NCI-H2196 (cell line): ENCODE data around the gene TMEM167B.
"Not testable (repeated sequence)": the region's sequence is repeated elsewhere in the genome, so short reads cannot be mapped to it uniquely, and the experiment has no call there.

ENCODE experiments used
- DNase-seq: peaks from one replicate; lab custom pipeline; 2025; ENCODE audit not compliant: unreplicated experiment; lab: John Stamatoyannopoulos, UW

TMEM167B gene

DNA sequence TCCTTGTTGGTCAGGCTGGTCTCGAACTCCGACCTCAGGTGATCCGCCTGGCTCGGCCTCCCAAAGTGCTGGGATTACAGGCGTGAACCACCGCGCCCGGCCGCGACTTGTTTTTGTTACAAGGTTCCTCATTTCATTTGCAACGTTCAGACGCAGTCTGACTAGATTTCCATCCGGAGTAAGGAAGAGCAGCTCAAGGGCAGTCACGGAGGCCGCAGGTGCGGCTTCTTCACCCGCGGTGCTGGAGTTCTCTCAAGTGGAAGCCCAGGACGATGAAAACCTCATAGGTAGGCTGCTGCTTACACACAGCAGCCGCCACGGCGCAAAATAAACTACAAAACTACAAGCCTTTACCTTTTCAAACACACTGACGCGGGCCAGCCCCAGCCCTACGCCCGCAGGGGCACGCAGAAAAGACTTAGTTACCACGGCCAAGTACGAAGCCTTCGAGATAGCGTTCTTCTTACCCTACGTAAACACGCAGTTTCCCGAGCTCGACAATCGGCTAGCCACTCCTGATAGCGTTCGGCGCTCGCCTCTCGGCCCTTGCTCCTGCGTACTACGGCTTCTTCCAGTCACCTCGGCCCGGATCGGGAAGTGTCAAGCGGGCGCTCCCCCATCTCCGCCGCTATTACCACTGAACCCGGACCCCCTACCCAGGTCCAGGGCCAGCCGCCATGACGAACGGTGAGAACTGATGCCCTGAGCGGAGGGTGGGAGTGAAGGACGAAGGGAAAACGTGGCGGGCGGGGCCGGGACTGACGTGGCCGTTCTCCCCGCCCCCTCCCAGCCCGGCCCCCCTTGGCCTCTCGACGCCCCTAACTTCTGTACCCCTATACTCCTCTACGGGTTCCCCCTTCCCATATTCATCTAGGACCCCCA is at the start of gene TMEM167B:
TSS of gene TMEM167B (plus strand) at position 569 of the 882 bp plus-strand sequence. CDS start at position 678, 109 bp downstream.
- DNase-seq: peak; percentile 91

DNA sequence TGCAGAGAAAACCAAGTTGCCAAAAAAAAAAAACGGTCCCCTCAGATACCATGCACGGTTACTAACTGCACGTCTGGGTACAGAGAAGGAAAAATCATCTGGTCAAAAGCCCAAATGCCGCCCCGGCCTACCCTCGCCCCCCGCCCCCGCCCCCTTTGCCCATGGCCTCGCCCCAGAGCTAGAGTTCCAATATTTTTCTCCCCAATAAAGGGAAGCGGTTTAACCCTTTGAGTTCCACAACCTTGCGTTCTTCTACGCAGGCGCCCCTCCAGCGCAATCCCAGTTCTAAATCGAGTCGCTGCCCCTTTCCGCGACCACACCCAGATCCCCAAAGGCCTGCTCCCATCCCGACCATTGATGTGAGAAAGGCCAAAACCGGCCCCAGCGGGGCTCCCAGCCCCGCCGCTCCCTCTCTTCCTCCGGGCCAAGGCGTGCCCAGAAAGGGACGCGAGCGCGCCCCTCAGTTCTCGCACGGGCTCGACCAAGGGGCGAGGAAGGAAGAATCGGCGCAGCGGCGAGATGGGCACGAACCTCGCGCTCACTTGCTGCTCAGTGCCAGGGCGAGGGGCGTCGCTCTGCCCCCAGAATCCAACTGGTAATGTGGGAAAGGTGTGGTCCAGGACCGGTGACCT is 49.5 kb upstream of the TMEM167B start:
- DNase-seq: no peak

DNA sequence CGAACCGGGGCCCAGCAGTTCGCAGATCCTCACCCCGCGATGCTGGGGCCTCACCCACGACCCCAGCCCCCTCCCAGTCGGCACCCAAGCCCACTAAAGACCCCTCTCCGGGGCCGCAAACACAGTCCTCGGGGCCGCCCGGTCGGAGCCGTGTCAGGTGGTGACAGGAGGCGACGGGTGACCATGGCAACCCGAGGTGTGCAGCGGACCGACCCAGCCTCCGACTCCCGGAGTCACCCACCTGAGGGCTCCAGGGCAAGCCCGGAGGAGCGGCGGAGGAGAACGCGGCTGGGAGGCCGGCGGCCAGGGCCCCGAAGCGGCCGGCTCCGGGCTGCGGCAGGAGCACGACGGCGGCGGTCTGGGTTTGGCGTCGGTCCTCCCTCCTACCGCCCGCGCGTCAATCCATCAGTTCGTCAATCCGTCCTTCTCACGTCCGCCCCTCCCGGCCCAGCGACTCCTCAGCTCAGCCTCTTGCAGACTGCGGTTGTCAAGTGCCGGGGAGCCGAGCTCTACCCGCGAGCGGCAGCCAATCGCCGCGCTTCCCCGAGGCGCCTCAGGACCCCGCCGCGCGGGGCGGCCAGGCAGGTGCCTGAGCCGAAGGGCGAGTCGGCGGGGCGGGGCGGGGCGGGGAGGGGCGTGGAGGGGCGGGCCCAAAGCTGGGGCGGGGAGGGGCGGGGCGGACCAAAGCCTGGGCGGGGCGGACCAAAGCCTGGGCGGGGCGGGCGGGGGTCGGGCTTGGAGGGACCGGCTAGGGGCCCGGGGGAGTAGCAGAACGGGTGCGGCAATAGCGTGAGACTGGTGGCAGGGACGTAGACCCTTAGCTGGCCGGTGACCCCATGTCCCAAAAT is 48.7 kb upstream of the TMEM167B start, which contains the start of gene WDR47:
TSS of gene WDR47 (minus strand) at position 482 of the 848 bp plus-strand sequence. CDS start 18,590 bp downstream, outside the sequence.
- DNase-seq: peak; percentile 96

DNA sequence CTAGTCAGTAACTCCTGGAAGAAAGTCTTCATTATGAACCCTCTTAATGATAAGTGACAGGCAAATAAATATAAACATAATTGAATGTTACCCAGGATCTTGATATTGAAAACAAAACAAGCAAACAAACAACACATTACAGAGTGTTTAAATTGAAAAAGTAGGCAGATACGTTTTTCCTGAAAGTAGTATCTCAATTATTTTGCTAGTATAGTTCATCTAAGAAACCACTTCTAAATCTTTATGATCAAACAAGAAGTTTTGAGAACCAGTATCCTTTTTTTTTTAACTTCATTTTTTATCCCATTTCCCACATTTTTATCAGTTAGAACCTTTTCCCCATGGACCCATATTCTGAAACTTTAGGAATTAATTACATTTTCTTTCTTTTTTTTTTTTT is 45.0 kb upstream of the TMEM167B start:
- DNase-seq: no peak

DNA sequence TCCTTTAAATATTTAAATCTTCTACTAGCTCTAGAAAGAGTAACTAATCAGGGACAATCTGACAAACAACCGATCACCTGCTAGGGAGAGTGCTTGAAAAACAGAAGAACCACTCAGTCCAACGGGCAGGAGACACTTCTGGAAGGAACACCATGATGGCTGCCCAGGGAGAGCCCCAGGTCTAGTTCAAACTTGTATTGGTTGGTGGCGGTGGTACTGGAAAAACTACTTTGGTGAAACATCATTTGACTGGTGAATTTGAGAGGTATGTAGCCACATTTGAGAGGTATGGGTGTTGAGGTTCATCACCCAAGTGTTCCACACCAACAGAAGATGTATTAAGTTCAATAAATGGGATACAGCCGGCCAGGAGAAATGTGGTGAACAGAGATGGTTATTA is 43.9 kb upstream of the TMEM167B start:
- DNase-seq: no peak

DNA sequence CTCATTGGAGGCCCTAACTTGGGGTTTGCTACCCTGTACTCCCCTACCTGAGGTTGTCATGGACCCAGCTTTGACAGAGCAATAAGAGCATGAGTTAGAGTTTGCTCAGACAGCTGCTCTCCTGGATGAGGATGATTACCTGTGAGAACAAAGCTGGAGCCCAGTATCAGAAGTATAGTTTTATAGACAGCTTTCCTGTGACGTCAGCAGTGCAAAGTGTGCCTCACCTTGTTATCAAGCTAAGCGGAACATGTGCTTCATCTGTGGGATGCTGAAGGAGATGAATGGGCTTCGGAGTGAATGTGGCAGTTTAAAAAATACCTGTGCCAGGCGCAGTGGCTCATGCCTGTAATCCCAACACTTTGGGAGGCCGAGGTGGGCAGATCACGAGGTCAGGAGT is 43.2 kb upstream of the TMEM167B start:
- no peak for DNase-seq

DNA sequence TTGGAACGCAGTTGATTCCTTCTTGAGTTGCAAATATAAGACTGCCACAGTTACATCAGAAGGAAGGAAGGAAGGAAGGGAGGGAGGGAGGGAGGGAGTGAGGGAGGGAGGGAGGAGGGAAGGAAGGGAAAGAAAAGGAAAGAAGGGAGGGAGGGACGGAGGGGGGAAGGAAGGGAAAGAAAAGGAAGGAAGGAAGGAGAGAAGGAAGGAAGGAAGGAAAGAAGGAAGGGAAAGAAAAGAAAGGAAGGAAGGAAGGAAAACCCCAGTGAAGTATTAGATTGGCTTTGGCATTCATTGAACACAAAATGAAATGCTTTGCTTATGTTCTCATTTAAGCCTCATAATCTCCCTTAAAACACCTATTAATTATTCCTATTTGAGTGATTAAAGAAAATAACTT is 42.2 kb upstream of the TMEM167B start:
- DNase-seq: no peak

DNA sequence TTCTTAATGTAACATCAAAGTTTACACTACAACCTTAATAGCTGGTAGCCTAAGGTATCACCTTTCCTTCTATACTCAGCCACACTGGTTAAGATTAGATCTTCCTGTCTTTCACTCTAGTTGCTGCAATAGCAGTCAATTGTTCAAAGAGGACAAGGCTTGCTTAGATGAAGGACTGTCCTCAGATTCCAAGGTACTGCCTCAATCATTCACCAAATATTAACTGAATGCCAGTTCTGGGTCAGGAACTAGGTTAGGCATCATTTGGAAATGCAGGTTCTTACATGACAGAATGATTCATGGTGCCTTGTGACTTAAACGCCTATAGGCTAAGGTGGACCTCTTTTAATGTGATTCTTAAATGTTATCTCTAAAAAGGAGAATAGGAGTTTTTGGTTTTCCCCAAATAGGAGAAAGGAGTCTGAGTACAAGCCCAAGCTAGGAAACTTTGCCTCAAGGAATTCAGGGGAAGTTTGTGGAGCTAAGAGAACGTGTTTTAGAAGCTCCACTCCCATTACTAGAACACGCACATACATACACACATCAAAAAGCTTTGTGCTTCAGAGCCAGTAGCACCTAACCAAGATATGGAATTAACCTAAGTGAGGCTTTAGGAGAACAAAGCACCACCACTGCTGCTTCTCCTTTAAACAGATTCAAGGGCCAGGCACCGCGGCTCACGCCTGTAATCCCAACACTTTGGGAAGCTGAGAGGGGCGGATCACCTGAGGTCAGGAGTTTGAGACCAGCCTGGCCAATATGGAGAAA is 40.2 kb upstream of the TMEM167B start:
- DNase-seq: no peak

DNA sequence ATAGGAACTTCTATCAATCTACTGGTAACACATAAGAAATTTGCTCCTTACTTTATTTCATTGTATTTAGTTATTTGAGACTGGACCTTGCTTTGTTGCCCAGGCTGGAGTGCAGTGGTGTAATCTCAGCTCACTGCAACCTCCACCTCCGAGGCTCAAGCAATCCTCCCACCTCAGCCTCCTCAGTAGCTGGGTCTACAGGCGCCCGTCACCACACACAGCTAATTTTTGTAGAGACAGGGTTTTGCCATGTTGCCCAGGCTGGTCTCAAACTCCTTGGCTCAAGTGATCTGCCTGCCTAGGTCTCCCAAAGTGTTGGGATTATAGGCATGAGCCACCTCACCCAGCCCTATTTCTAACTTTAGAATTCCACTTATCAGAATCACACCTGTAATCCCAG is 38.4 kb upstream of the TMEM167B start:
- not testable (repeated sequence) for DNase-seq

DNA sequence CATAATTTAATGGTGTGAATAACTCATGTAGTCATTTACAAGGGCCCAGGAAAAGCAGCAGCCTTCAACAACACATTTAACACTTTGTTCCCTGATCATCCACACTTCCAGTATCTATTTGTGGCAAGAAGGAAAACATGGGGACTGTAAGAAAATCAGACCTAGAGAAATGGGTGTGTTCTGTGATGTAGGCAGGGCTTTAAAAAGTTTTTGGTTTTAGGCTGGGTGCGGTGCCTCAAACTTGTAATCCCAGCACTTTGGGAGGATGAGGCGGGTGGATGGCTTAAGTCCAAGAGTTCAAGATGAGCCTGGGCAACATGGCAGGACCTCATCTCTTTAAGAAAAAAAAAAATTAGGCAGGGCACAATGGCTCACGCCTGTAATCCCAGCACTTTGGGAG is 34.5 kb upstream of the TMEM167B start:
- DNase-seq: no peak

DNA sequence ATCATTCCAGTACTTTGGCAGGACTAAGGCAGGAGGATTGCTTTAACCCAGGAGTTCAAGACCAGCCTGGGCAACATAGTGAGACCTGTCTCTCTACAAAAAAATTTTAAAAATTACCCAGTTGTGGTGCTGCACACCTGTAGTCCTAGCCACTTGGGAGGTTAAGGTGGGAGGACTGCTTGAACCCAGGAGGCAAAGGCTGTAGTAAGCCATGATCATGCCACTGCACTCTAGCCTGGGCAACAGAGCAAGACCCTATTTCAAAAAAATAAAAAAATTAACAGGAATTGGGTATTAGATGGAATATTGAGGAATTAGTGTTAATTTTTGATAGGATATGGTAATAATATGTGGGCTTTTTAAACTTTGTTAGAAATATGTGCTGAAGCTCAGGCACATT is 31.5 kb upstream of the TMEM167B start:
- DNase-seq: no peak

DNA sequence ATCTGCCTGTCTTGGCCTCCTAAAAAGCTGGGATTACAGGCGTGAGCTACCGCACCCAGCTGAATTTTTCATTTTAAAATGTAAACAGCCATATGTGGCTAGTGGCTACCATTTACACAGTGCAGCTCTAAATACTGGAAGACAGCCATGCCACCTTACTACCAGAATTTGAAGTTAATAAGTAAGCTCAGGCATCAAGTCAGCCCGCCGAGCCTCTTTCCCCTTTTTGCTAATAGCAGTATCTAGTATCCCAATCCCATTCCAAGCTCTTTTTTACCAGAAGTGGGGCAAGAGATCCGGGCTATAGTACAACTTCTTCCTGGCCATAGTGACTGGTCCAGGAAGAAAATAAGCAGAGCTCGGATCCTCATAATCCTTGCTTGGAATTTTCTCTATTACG is 29.9 kb upstream of the TMEM167B start:
- DNase-seq: no peak

DNA sequence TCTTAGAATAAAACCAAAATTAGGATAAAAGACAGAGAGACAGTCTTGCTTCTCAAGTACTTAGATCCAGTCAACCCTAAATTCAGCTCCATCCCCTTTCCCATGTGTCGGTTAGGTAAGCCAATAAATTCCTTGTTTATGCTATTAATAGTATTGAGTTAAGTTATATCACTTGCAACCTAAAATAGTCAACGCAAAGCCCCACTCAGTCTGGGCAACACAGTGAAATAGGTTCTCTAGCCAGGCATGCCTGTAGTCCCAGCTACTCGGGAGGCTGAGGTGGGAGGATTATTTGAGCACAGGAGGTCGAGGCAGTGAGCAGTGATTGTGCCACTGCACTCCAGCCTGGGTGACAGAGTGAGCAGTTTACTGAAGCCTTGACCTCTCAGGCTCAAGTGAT is 29.4 kb upstream of the TMEM167B start:
- DNase-seq: no peak

DNA sequence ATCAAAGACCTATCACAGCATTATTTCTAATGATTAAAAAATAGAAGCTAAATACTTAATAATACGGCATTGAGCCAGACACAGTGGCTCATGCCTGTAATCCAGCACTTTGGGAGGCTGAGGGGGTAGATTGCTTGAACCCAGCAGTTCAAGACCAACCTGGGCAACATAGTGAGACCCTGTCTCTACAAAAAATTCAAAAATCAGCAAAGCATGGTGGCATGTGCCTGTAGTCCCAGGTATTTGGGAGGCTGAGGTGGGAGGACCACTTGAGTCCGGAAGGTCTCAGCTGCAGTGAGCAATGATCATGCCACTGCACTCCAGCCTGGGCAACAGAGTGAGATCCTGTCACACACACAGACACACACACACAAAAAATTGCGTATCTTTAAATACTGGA is 25.4 kb upstream of the TMEM167B start:
- DNase-seq: no peak

DNA sequence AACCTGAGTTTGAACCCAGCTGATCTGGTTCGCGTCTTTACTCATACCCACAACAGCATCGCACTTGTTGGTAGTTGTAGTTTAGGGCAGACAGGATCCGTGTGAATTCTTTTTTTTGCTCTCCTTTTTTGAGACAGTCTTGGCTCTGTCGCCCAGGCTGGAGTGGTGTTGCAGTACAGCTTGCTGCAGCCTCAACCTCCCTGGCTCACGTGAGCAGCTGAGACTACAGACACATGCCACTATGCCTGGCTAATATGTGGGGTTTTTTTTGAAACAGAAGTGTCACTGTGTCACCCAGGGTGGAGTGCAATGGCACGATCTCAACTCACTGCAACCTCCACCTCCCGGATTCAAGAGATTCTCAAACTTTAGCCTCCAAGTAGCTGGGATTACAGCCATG is 22.7 kb upstream of the TMEM167B start:
- no peak for DNase-seq

DNA sequence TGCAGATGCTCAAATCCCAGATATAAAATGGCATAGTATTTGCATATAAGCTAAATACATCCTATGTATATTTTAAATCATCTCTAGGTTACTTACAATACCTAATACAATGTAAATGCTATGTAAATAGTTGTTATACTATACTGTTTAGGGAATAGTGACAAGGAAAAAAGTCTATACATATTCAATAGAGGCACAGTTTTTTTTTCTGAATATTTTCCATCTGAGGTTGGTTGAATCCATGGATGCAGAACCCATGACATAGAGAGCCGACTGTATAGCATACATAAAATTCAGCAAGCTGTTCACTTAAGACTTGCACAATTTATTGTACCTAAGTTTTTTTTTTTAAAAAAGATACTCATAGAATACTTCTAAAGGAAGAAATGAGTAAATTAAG is 21.3 kb upstream of the TMEM167B start:
- DNase-seq: no peak

DNA sequence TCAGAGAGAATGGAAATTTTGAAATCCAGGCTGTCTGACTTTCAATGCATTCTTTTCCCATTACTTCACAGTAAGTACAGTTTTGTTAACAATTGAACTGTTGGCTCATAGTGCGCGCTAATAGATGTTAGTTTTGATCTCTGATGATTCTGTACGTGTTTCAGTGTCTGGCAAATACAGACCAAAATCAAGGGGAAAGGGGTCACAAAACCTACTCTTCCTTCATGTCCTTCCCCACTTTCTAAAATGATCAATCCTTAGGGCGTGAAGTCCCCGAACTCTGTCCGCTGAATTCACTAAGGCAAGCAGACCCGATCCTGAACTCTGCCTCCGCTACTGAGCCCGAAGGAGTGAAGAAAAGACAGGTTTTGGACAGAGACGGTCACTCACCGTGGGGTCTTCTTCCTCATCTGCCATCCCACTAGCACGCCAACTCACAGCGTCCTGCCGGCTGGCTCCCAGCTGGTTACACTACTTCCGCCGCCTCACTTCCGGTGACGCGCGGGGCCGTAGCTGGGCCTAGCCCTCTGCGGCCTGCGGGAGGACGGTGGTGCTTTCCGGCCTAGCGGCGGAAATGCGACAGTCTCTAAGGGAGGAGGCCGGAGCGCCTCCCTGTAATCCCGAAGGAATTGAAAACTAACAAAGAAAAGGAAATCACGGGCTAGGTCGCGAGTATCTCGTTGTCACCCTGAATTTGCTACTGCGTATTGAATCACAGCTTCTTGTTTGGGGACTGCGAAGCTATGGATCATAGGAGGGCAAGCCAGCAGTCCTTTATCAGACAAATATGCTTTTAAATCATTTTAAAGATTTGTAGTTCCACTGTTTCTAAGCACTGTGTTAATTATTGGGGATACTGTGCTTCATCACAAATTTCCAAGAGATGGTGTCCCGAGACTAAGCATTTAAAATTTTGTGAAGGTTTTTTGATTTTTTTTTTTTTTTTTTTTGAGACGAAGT is 14.8 kb upstream of the TMEM167B start, which contains the start of gene TAF13:
TSS of gene TAF13 (minus strand) at position 473 of the 960 bp plus-strand sequence. CDS start at position 417, 56 bp downstream.
- DNase-seq: peak; percentile 97

DNA sequence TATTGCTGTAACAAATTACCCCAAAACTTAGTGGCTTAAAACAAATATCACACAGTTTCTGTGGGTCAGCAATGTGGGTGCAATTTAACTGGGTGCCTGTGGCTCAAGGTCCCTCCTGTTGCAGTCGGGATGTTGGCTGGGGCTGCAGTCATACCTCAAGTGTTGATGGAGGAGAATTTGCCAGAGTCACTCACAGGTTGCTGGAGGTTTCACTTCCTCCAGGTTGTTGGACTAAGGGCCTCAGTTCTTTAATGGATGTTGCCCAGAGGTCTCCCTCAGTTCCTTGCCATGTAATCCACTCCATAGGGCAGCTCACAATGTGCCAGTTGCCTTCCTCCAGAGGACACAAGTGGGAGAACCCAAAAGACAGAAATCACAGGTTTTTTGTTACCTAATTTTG is 12.2 kb upstream of the TMEM167B start:
- no peak for DNase-seq

DNA sequence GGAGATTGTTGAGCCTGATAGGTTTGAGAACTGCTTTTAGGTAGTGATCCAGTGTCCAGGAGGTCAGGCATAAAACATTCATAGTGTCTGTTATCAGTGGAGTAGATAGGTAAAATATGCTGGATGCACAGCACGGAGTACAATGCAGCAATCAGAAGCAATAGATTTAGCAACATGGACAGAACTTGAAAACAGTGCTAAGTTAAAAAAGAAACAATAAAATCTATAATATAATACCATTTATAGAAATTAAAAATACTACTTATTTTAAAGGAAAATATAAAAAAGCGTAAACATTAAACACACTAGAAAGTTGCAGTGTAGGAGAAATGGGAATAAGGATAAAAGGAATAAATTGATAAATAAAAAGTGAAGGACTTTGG is 11.3 kb upstream of the TMEM167B start:
- no peak for DNase-seq
